SIG-M5 treated with dmso at 0.1 percent for 504 hours (cell line): Measurements from ENCODE around the gene ANAPC16.
"Not testable (repeated sequence)": the region's sequence is repeated elsewhere in the genome, so short reads cannot be mapped to it uniquely, and the experiment has no call there.

ENCODE experiments used
- DNase-seq: peaks from one replicate; lab custom pipeline; 2025; ENCODE audit not compliant: unreplicated experiment; lab: John Stamatoyannopoulos, UW

ANAPC16 gene

DNA sequence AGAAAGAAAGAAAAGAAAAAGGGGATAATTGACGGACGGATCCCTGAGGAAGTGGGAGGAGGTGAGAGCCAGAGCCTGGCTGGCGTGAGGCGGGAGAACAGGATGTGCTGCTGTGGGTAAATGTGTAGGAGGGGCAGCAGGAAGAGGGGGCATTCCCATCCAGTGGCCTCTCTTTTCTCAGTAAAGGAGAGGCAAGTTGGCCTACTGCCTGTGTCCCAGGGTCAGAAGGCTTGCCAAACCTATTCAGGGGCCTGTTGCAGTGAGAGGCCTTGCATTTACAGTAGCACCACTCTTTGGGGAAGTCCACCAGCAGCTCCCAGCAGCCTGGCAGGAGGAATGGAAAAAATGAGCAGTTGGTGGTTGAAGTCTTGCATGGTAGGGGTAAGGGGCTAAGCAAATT is 26.9 kb downstream of the ANAPC16 start:
- peak; percentile 16 for DNase-seq

DNA sequence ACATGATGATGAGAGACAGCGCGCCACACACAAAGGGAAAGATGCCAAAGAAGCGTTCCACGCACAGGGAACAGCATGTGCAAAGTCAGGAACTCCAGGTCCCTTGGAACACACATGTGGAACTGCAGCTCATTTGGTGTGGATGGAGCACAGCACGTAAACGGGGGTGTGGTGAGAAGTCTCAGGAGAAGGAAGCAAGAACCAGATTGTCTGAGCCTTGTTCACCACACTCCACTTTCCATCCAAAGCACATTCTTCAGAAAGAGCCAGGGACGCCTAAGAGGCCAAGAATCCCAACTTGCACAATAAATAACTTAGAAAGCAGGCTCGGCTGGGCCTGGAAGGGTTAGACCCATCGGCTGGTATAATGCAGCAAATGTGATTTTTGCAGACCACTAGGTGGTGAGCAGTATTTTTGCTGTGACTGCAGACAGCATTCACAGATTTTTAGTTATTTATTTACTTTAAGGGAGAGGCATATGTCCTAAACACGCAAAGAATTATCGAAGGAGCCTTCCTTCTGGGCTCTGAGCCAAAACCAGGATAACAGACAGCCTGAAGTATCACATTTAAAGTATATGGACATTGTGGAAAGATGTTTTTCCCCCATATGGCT is 28.1 kb downstream of the ANAPC16 start:
- no peak for DNase-seq

- DNase-seq, result no peak
These were observed 28.8 kb downstream of the ANAPC16 start for GRCh38 chr10:72244573-72245038.

GRCh38 chr10:72245949-72246525 is 30.2 kb downstream of the ANAPC16 start:
- DNase-seq, result no peak

- DNase-seq, result peak; percentile 56
These were observed 32.8 kb downstream of the ANAPC16 start for GRCh38 chr10:72248468-72249151.

DNA sequence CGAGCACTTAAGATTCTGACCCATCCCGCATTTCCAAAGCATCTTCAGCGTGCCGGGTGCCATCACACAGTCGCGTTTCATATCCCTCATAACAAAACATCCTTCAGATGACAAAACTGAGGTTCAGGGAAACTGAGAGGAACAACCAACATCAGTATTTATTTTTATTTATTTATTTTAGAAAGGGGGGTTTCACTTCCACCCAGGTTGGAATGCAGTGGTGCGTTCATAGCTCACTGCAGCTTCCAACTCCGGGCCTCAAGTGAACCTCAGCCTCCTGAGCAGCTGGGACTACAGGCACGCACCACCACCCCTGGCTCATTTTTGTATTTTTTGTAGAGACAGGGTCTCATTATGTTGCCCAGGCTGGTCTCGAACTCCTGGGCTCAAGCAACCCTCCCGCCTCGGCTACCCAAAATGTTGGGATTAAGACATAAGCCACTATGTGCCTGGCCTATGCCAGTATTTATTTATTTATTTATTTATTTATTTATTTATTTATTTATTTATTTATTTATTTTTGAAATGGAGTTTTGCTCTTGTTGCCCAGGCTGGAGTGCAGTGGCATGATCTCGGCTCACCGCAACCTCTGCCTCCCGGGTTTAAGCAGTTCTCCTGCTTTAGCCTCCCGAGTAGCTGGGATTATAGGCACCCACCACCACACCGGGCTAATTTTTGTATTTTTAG is 33.5 kb downstream of the ANAPC16 start:
- not testable (repeated sequence) for DNase-seq

DNA sequence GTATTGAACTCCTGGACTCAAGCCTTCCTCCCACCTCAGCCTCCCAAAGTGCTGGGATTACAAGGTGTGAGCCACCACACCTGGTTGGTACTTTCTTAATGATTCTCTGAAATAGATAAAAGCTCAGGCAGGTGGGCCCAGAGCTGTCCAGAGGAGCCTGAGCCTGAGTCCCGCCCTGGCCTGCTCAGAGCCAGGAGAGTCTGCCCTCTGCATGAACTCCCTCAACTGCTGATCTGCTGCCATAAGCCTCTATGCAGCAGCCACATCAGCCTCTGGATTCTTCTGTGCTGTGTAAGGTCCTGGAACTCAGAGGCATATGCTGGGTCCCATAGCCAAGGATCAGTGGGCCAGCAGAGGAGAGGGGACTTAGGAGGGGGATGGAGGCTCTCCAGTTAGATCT is 34.9 kb downstream of the ANAPC16 start:
- no peak for DNase-seq

DNA sequence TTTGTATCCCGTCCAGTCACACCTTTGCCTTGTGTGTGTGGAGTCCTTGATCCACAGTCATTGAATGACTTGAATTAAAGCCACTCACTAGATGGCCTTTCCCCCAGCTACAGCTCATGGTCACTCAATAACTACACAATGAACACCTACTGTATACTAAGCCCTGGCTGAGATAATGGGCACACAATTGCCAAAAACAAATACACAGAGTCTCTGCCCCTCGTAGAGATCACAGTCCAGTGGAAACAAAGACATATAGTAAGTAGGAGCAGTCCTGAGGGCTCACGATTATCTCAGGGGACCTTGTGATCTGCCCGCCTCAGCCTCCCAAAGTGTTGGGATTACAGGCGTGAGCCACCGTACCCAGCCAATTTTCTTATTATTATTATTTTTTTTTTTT is 35.8 kb downstream of the ANAPC16 start:
- DNase-seq, result no peak

DNA sequence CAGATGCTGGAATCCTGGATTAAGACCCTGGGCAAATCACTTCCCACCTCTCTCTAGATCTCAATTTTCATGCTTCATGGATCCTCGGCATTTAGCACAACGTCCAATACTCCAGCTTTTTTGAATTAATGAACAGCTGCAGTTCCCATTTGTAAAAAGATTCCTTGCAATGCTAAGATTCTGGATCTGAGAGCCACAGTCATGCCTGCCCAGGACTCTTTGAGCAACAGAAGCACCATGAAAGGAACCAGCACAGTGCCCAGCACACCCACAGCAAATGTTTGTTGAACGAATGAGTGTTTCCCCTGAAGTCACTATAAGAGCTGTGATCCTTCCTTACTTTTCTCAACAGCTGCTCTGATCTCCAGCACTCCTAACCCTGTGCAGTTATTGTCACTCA is 37.2 kb downstream of the ANAPC16 start:
- DNase-seq, result no peak

DNA sequence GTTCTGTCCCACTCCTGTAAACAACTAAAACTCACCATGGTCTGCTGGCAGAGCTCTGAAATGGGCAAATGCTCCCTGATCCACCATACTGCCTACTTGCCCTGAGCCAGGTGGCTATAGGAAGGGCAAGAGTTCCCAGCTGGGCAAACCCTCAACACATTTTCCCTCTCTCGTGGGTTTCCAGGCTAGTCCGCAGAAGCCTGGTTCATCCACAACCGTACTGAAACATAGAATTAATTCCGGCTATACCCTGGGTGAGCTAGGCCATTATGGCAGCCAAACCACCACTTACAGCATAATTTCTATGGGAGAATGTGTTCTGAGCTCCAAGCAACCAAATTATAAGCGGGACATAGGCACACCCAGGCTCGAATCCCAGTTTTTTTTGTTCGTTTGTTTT is 37.8 kb downstream of the ANAPC16 start:
- DNase-seq, result no peak

- DNase-seq, result no peak
These were observed 39.2 kb downstream of the ANAPC16 start for GRCh38 chr10:72254813-72255568.

- no peak for DNase-seq
These were observed 40.3 kb downstream of the ANAPC16 start for GRCh38 chr10:72255977-72256729.

GRCh38 chr10:72257051-72257892 is 41.5 kb downstream of the ANAPC16 start:
- peak; percentile 41 for DNase-seq

GRCh38 chr10:72258617-72259016 is 42.8 kb downstream of the ANAPC16 start:
- DNase-seq, result no peak

DNA sequence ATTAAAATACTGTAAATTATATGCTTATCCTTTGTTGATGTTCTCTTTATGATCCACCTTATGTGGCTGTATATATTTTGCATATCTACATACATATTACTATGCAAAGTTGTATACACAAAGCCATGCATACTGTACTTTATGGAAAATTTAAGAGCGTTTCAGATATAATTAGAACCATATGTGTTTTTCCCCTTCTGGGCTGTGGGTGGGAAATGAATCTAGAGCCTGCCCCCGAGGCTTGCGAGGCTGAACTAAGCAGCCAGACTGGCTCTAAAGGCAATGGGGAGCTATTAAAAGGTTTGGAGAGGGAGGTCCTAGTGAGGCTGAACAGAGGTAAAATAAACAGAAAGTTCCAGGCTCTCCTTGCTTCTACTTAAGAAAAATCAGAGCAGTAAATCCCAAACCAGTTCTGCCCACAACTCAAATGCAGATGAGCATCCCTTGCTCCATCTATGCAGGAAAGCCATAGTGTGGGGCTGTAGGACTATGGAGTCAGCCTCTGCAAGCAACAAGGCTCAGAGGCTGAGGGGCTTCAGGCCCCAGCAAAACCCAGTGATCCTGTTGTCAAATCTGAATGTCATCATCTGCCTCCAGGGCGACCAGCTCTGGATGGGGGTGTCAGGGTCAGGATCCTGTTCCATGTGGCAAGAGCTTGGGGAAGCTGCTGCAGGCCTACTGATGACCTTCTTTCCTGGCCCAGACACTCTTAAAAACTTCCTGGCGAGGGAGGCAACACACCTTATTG is 43.9 kb downstream of the ANAPC16 start:
- DNase-seq, result no peak

- peak; percentile 67 for DNase-seq
These were observed 44.6 kb downstream of the ANAPC16 start for GRCh38 chr10:72260239-72260975.

DNA sequence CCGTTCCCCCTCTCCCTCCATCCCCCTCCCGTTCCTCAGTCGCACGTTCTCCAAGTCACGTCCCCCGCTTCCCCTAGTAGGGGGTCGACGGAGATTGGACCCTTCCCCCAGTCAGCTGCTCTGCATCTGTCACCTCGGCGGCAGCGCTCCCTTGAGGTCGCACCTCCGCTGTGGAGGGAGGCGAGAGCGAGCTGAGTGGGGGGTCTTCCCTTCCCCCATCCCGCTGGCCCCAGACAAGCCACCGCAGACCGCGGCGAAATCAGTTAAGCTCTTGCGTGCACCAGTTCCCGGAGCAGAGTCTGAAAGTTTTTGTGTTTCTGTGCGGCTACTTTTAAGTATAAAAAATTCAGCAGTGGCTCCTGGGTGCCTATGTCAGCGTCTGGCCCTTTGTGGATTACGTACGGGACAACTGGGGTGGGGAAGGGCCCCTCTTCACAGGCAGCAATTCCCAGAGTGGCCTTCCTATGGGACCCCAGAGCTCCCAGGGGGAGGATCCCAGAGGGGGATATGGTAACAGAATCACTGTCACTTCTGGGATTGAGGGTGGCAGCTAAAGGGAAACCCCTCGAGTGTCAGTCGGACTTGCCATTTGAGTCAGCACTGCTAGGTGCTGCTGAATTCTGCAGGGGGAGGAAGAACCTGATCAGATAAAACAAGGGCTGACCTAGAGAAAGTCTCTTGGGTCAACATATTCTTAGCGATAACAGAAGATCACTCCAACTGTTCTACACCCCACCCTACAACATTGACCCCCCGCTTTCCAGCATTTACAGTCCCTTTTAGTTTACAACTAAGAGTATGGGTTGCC is 45.4 kb downstream of the ANAPC16 start:
- DNase-seq, result peak; percentile 59
